ENCODE measurements around the gene DAAM1. TPM values are rescaled to one million over a fixed set of nuclear protein-coding genes. Genes with fewer than 3 reads are reported as not detected.

DAAM1 gene
- total RNA-seq, 1 donor from 2014 or later: 11.1 TPM

DNA sequence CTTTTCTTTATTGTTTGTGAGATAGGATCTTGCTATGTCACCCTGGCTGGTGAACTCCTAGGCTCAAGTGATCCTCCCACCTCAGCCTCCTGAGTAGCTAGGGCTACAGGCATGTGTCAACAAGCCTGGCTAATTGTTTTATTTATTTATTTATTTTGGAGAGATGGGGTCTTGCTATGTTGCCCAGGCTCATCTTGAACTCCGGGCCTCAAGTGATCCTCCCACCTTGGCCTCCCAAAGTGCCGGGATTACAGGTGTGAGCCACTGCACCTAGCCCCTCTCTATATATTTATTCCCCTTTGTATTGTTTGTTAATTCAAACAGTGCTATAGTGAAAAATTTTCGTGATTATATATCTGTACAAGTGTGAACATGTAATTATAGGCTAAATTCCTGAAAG is 123.3 kb downstream of the DAAM1 start:
- intact Hi-C loops (cut with micrococcal nuclease): no loop called here

DNA sequence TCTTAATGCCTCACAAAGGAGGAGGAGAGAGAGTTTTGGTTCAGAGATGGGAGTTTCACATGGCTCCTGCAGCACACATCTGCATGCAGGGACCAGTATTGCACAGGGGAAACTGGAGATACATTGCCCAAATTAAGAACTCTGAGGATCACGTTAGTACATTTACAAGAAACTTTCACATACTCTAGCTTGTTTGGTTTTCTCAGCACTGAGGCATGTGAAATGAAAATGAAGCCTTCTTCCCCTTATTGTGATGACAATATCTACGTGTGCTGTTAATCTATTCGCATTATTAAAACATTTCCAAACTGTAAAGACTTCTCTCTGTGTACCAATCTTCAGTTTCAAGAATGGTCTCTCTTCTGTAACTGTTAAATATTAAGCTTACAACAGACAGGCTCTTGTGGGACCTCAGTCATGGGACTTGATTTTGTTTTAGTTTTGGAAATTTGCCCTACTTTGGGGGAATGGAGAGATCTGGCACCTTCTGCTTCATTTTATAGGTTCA is 124.7 kb downstream of the DAAM1 start:
- intact Hi-C loops (cut with micrococcal nuclease): no loop called here

DNA sequence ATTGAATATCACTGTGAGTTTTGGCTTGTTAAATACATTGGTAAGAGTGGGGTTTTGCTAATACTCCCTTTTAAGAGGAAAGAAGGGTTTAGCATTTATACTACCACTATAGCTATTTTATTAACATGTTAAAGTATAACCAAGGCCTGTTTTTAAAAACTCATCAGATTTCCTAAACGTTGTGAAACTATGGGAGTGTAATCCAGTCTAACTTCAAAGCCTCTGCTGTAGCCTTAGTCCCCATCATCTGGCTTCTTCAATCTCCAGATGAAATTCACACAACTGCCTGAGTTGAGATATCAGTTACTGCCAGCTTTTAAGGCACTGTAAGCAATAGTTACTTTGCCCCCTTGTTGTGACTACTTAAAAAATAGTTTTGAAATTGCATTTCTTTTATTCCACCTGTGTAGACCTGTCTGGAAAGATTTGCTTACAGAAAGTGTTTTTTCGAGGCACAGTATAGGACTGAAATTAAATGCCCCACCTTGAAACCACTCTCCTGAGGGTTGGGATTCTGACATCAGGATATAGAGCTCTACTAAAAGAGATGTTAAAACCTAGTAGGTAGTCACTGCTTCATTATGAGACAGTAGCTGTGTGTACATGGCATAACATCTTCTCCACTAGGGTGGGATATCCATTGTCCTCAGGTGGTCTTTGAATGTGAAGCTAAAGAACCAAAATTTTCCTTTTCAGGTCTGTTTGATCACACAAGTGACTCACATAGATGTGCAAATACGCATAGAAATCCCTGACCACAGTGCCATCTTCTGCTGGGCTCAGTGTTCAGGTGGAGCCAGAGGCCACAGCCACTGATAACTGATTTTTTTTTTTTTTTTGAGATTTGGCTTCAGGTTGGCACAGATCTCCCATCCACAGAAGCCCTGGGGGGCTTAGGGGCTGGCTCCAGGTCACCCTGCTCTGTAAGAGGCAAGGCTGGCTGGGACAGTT is 125.5 kb downstream of the DAAM1 start:
- intact Hi-C loops (cut with micrococcal nuclease): no loop called here

DNA sequence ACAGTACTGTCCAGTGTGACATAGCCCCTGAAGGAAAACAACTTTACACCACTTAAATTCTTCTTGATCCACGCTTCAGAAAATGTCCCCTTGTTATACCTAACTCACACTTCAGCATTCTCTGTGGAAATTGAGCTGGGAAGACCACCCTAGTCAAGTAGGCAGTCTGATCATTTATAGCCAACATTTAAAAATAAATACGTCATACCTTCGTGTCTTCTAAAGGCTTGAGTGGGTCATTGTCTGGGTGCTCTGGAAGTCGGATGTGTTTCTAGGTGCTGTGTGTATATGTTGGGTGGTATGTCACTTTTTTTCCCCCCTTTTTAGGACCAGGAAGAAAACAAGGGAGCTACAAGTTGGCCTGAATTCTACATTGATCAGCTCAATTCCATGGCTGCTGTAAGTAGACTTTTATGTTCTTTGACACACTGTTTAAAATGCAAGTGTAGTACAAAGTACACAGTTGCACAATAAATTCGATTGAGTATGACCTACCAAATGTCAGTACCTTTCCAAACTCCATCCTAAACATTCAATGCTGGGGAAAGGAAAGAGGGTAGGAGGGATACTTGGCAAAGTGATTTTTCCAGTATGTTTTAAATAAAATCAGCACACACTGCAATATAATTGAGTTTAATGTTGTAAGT is 126.6 kb downstream of the DAAM1 start:
- intact Hi-C loops (cut with micrococcal nuclease): no loop called here

DNA sequence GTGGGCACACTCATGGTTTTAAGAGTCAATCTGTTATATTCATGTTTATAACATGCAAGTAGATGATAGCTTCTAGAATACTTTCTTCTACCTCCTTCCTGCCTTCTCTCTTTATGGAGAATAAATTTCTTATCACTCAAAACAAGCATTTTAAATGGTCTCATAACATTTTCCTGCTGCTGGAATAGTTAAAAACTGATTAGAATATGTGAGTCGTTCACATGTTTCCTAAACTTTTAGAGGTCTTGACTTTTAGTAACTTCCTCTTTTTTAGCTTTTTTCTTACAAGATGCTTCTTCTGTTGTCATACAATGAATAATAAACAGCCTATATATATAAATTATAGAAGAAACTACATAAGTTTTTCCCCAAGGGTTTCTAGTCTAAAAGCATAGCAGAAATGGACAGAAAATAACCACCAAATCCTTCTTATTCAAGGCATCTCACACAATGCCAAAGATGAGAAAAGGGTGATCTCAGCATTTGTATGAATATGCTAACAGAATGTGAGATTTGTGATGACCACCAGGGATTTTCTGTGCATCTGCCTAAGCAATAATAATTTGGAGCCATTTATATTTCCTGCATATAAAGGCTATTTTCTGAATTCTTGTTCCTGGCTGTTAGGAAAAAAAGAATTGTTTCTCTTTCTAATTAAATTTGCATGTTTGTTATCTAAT is 127.8 kb downstream of the DAAM1 start:
- intact Hi-C loops (cut with micrococcal nuclease): no loop called here

DNA sequence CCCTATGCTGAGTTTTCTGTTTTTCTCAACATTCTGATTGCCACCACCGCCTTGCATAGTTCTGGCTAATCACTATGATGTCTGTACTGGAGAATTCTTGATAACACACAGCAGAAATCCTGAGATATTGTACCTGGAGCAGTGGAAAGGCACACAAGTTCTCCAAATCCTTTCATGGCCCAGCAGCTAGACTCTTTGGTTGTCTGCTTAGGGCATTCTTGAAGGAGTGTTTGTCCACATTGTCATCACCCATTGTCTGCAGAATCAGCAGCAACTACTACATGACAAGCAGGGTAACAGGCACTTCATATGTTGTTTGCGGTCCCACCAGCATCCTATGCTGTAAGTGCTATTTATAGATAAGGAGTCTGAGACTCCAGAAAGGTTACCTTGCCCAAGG is 128.9 kb downstream of the DAAM1 start:
- intact Hi-C loops (cut with micrococcal nuclease): no loop called here

DNA sequence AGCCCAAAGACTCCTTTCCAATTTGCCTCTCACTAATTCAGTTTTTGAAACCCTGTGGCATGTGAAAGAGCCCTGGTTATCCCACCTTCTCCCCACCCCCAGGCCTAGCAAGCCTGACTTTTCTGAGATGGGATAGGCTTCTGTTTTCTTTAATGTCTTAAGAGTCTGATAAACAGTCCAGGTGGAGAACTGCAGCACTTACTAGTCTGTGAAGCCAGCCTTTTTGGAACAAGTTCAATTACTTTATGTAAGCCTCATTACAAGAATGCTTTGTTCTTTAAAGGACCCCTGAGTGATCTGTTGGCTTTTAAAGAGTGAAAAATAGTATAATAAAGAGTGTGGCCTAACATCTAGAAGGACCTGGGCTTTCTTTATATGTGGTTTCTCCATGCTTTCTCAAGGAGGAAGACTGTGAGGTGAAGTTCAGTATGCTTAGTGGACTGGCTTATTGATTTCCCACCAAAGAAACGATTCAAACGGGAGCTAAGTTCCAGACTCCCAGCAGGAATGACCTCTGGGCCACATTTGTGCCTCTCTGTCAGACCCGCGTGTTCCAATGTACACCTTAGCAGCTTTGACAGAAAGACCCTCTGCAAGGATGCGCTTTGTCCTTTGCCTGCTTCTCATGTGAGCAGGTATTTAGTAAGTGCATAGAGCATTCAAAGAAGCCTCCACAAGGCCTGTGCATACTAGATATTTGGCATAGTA is 129.5 kb downstream of the DAAM1 start:
- intact Hi-C loops (cut with micrococcal nuclease): no loop called here

DNA sequence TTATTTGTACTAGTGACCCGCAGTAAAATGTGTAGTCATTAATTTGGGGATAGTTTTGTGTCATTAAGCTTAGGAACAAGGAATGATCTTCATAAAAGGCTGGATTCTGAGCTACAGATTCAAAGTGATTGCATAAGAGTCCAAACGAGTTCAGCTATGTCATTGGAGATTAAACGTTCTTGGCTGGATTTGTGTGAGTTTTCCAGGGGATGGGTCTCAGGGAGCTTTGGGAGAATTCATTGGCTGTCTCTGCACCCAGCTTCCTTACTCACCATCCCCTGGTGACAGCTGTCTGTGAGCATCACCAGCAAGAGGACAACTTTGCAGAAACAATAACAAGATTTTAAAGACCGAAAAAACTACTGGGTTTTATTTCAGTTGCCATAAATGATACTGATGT is 130.4 kb downstream of the DAAM1 start:
- intact Hi-C loops (cut with micrococcal nuclease): no loop called here

DNA sequence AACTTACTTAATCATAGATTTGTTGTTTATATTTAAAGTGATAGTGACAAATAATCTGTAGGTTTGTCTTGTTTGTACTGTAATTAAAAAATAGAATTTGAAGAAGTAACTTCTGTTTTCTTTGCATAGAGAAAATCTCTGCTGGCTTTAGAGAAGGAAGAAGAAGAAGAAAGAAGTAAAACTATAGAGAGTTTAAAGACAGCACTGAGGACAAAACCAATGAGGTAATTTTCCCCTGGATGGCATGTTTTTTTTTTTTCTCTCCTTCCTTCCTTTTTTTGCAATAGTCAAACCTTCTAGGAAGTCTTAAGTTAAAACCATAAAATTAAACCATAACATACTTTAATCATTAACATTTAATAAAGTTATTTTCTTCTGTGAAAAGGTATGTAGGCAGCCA is 131.9 kb downstream of the DAAM1 start:
- intact Hi-C loops (cut with micrococcal nuclease): no loop called here

DNA sequence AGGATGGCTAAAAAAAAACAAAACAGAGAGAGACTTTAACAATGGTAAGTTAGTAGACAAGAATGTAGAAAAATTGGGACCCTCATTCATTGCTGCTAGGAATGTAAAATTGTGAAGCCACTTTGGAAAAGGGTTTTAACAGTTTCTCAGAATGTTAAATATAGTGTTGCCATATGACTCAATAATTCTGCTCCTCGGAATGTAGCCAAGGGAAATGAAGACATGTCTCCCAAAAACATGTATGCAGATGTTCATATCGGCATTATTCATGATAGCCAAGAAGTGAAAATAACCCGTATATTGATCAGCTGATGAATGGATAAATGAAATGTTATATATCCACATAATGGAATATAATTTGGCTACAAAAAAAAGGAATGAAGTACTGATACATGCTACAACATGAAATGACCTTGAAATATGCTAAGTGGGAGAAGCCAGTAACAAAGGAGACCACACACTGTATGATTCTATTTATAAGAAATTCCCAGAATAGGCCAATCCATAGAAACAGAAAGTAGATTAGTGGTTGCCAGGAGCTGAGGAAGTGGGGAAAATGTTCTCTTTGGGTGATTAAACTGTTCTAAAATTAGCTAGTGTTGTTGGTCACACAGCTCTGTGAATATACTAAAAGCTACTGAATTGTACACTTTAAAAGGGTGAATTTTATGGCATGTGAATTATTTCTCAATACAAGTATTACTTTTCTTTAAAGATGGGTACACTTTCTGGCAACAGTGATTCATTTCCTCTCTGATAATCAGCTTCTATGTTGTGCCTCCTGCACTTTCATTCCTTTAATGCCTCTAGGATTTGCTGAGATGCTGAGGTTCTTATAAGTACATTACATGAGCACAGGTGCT is 132.5 kb downstream of the DAAM1 start:
- intact Hi-C loops (cut with micrococcal nuclease): no loop called here

DNA sequence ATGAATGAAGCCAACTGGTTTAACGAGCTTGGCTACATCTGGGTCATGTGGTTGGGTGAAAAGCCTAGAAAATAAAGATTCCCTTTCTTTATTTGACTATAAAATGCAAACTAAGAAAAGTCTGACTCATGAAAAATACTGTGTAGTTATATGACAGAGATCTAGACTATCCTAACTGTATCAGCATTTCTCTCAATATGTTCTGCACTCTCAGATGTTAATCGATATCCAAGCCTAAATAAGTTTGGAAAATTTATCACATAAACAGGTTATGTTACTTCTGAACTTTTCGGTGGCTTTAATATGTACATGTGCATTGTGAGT is 133.1 kb downstream of the DAAM1 start:
- intact Hi-C loops (cut with micrococcal nuclease): no loop called here

DNA sequence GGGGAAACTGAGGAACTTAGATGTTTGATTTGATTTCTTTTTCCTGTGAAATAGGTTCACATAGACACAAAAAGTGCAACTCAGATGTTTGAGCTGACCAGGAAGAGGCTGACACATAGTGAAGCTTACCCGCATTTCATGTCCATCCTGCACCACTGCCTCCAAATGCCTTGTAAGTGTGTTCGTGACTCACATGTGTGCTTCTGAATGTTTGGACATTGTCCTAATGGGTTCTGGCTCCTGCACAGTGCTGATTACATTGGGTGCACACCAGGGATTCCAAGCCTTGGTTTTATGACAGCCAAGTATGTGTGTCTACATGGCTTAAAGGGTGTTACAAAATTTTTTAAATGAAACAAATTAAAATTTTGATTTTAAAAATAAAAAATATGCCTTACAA is 137.4 kb downstream of the DAAM1 start:
- intact Hi-C loops (cut with micrococcal nuclease): no loop called here

DNA sequence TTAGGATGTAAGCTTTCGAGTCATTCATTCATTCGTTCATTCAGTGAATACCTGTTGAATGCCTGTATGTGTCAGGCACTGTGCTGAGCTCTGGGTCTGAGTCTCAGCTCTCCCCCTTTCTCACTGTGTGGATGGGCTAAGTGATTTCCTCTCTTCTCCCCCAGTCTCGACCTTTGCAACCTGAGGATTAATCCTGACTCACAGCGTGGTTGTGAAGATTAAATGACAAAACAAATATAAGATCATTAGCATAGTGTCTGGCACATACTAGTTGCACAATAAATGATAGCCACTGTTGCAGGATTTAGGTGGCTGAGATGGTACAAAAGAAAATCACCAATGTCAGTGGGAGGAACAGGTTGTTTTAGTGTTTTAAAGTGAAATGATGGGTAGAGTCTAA is 140.0 kb downstream of the DAAM1 start:
- intact Hi-C loops (cut with micrococcal nuclease): no loop called here

DNA sequence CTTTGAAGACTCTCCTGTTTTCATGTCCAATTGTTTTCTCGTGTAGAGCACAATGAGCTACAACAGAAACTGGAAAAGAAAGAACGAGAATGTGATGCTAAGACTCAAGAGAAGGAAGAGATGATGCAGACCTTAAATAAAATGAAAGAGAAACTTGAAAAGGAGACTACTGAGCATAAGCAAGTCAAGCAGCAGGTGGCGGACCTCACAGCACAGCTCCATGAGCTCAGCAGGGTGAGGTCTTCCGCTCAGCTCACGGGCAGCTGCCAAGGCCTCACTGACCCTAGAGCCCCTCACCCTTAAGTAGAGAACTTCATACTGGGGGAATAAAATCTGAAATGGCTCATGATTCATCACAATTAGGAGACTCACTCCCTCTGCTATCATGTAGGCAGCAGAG is 142.0 kb downstream of the DAAM1 start:
- intact Hi-C loops (cut with micrococcal nuclease): no loop called here

DNA sequence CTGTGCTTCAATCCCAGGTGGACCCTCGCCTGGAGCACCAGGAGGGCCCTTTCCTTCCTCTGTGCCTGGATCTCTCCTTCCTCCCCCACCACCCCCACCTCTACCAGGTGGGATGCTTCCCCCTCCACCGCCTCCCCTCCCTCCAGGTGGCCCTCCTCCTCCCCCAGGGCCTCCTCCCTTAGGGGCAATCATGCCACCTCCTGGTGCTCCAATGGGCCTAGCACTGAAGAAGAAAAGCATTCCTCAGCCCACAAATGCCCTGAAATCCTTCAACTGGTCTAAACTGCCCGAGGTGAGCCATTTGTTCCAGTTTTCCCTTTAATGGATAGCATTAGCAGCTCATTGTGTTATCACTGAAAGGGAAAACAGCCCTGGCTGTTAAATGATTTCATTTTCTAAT is 142.8 kb downstream of the DAAM1 start:
- intact Hi-C loops (cut with micrococcal nuclease): no loop called here

DNA sequence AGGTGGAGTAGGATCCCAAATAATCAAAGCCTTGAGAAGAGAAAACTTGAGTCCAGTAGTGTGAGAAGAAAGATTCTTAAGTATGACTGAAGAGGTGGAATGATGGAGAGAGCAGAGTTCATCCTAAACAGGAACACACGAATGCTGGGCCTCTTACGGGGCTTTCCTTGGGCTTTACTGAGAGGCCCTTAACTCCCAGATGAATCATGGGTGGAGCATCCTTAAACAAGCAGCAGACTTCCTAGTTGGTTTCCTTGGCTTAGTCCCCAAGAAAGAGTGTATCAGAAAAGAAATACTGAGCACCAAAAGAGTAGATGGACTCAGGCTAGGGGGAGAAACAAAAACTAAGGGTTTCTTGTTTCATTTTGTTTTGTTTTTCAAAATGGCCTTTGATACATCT is 144.3 kb downstream of the DAAM1 start:
- intact Hi-C loops (cut with micrococcal nuclease): no loop called here

DNA sequence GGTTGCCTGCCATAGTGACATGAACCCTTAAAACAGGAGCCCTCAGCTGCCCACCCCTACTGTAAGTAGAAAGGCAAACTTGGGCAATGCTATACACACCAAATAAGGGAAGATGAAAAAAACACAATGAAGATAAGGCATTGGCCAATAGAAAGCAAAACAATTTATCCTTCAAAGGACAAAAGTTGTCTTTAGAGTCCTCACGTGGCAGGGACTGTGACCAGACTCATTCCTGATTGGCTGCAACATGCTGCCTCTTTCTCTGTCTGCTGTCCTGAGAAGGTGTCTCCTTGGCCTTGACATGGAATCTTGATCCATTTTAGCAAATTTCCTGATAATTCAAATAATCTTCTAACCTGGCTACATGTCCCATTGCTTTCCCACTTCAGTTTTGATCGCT is 144.8 kb downstream of the DAAM1 start:
- intact Hi-C loops (cut with micrococcal nuclease): no loop called here

DNA sequence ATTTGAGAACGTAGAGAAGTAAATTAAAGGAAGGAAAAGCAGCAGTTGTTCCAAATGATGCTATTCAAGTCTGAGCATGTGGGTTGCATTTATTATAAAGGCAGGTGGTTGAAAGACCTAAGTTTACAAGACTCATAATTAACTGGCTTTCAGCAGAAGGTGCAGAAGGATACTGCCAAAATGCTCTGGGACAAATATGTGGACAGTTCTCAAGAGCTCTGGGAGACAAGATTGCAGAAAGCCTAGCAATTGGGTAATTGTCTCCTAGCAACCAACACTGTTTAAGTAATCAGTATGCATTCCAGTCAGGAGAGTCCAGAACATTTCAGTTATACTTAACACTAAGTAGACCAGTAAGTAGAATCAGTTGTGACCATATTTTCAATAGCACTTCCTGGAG is 145.2 kb downstream of the DAAM1 start:
- intact Hi-C loops (cut with micrococcal nuclease): no loop called here

DNA sequence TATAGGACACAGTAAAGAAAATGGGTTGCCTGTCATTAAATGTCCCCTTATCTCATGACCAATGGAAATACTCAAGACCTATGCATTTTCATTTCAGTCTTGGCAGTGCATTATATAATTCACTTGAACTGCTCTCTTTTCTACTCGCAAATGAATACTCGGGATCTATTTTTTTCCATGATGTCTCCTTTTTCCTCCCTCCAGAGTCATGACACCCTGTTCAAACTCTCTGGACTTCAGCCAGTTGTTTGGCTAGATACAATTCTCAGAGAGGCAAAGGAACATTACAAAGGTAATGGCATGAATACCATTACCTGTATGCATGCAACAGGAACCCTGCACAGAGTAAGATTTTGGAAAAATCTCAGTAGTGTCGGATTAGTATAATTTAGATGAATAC is 145.8 kb downstream of the DAAM1 start:
- intact Hi-C loops (cut with micrococcal nuclease): no loop called here

DNA sequence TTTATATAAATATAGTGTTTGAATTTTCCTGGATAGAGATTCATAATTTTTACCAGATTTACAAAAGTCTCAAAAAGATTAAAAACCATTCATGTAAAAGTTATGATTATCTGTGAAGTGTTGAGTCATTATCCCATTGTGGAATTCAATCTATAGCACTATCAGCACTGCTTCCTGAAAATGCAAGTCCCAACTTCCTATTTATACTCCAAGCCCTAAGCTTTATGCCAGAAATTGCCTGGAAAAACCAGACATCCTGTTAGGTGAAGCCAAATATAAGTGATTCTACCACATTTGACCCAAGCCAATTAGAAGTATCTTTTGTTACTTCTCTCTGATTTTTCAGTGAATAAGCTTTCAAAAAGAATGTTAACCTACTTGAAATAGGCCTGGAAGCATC is 147.6 kb downstream of the DAAM1 start:
- intact Hi-C loops (cut with micrococcal nuclease): no loop called here

DNA sequence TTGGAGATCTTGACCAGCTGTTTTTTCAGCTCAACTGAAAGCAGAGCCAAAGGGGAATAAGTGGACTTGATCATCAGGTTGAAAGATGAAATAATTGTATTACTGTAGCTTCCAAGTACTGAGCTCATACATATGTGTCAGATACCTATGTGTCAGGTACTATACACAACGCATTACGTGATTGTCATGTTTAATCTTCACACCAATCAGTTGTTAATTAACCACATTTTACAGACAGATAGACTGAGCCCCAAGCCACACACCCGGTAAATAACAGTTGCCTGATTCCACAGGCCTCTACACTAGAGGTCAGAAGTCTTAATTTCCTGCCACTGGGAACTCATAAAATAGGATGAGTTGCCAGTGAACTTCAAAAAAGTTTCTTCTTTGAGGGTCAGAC is 148.2 kb downstream of the DAAM1 start:
- intact Hi-C loops (cut with micrococcal nuclease): no loop called here

All from T-helper 1 cell treated with Interleukin-12 subunit alpha and Interleukin-12 subunit beta and Interleukin-4 antibody, amounts not matched to agents 30 ng/mL and 1 ng/mL, for 36 hours (primary cell).